Common myeloid progenitor, CD34-positive (primary cell): ENCODE data around the gene CD7.

Source experiments
- CTCF ChIA-PET: fragments of 350-600 bp; sonication (Branson Sonifier 250); formaldehyde crosslinking; loops from one replicate; lab custom pipeline; 2021; ENCODE audit warnings: antibody characterized with exemption; lab: Charles Lee
- POLR2A ChIA-PET: fragments of 350-600 bp; sonication (Branson Sonifier 250); formaldehyde crosslinking; loops from one replicate; lab custom pipeline; 2021; ENCODE audit warnings: antibody characterized with exemption; lab: Charles Lee
- DNase-seq, 3 donors: peaks; one replicate each; pipeline versions ENCODE4 v3.0.0 to v3.0.0-alpha.2; 2013
- H3K27ac ChIP-seq, 2 experiments: 1 replicate in 1 of 2; 2 replicates in 1 of 2; pipeline ENCODE4 v1.7.0; 2013; ENCODE audit warnings: inconsistent platforms in 2 of 2, low read length in 2 of 2, mild to moderate bottlenecking in 2 of 2, low read depth in 1 of 2, moderate library complexity in 1 of 2; ENCODE audit not compliant: severe bottlenecking in 2 of 2, insufficient read depth in 1 of 2, poor library complexity in 1 of 2
- H3K27me3 ChIP-seq, 5 experiments: replicated peaks in 2 of 5; 1 replicate in 3 of 5; 2 replicates in 2 of 5; pipeline versions ENCODE4 v1.6.1 to v1.7.0; 2013; ENCODE audit warnings: low read length in 4 of 5, mild to moderate bottlenecking in 2 of 5, moderate library complexity in 2 of 5, inconsistent platforms in 1 of 5; ENCODE audit not compliant: insufficient read depth in 5 of 5, control insufficient read depth in 4 of 5
- H3K36me3 ChIP-seq, 4 experiments: 1 replicate in 2 of 4; 2 replicates in 2 of 4; pipeline versions ENCODE4 v1.6.1 to v1.7.0; 2013; ENCODE audit warnings: low read length in 3 of 4, control low read depth in 1 of 4, mild to moderate bottlenecking in 1 of 4; ENCODE audit not compliant: control insufficient read depth in 4 of 4, insufficient read depth in 4 of 4
- H3K4me1 ChIP-seq, 4 experiments: 1 replicate in 3 of 4; 2 replicates in 1 of 4; pipeline versions ENCODE4 v1.6.1 to v1.7.1; 2013; ENCODE audit warnings: low read length in 3 of 4, mild to moderate bottlenecking in 3 of 4, control low read depth in 1 of 4, inconsistent platforms in 1 of 4, moderate library complexity in 1 of 4; ENCODE audit not compliant: control insufficient read depth in 4 of 4, insufficient read depth in 4 of 4; ENCODE audit errors: control extremely low read depth in 1 of 4
- H3K4me3 ChIP-seq, 7 experiments: 1 replicate in 4 of 7; 2 replicates in 3 of 7; pipeline versions ENCODE4 v1.5.1 to v1.7.0; 2013; ENCODE audit warnings: mild to moderate bottlenecking in 7 of 7, low read length in 6 of 7, moderate library complexity in 6 of 7, inconsistent platforms in 2 of 7, low read depth in 2 of 7, control low read depth in 1 of 7; ENCODE audit not compliant: insufficient read depth in 4 of 7, control insufficient read depth in 1 of 7; ENCODE audit errors: extremely low read depth in 1 of 7
- H3K9me3 ChIP-seq, 5 experiments: 1 replicate in 4 of 5; 2 replicates in 1 of 5; pipeline versions ENCODE4 v1.6.1 to v1.7.1; 2013; ENCODE audit warnings: low read length in 4 of 5, mild to moderate bottlenecking in 2 of 5, inconsistent platforms in 1 of 5, low read depth in 1 of 5, moderate library complexity in 1 of 5; ENCODE audit not compliant: control insufficient read depth in 4 of 5, insufficient read depth in 2 of 5; ENCODE audit errors: control extremely low read depth in 1 of 5
- WGBS: methylation state at CpG from one replicate; pipeline ENCODE4 v1.1.5; 2013; ENCODE audit not compliant: insufficient coverage; 5-methylcytosine and 5-hydroxymethylcytosine counted together

The CD7 gene

GRCh38 chr17:82322526-82323453, 5.4 kb upstream of the CD7 start:
- ChIA-PET CTCF (interaction anchor here (0.8 to 8.2 kb wide), 6 partner anchors 8 to 81 kb away, joined by 3 to 136 read pairs (median 6); no protein-coding TSS in a partner anchor), POLR2A (no interaction called here)
- WGBS: 94% methylated on average over 24 of the region's 28 CpGs
- Histone ChIP-seq H3K27me3 (no peaks in the 10 kb centered on the region), H3K27ac (no peak overlapping the region), H3K4me1 (peaks cover 0 to 11% (median 7%) of the 10 kb centered on the region in 4 experiments), H3K9me3 (peaks cover 0 to 3% (median 0%) of the 10 kb centered on the region in 5 experiments), H3K4me3 (no peak overlapping the region), H3K36me3 (no peaks in the 10 kb centered on the region)
- no peak for DNase-seq

GRCh38 chr17:82321947-82322466, 4.6 kb upstream of the CD7 start:
- POLR2A ChIA-PET: interaction anchor here (1.4 kb wide), 1 partner anchor 21 kb away, joined by 5 read pairs; no protein-coding TSS in a partner anchor
- no peak overlapping the region for H3K27ac ChIP-seq

GRCh38 chr17:82320956-82321927, 3.8 kb upstream of the CD7 start:
- H3K4me3 ChIP-seq: peak overlapping the region in 1 of 7 experiments; percentile 52
- ChIA-PET POLR2A (interaction anchor here (1.4 kb wide), 1 partner anchor 20 kb away, joined by 5 read pairs; no protein-coding TSS in a partner anchor), CTCF (interaction anchor here (0.7 to 8.2 kb wide), 9 partner anchors 9 to 85 kb away, joined by 3 to 136 read pairs (median 4); no protein-coding TSS in a partner anchor)
- H3K36me3 ChIP-seq: no peaks in the 10 kb centered on the region
- peaks cover 0 to 3% (median 0%) of the 10 kb centered on the region in 5 experiments for H3K9me3 ChIP-seq
- DNase-seq: peak in 2 of 3 donors; percentile 69 to 70
- no peaks in the 10 kb centered on the region for H3K27me3 ChIP-seq
- 51% methylated on average over 51 of the region's 65 CpGs for WGBS
- peaks cover 0 to 27% (median 16%) of the 10 kb centered on the region in 4 experiments for H3K4me1 ChIP-seq
- no peak overlapping the region for H3K27ac ChIP-seq

More at GRCh38 chr17:82321947-82322466, 4.6 kb upstream of the CD7 start:
- CTCF ChIA-PET: interaction anchor here (0.8 to 8.2 kb wide), 7 partner anchors 9 to 86 kb away, joined by 3 to 136 read pairs (median 8); no protein-coding TSS in a partner anchor
- no peaks in the 10 kb centered on the region for H3K36me3 ChIP-seq
- H3K4me1 ChIP-seq: peaks cover 0 to 19% (median 10%) of the 10 kb centered on the region in 4 experiments
- no peak overlapping the region for H3K4me3 ChIP-seq
- 78% methylated on average over 11 of the region's 21 CpGs for WGBS
- H3K9me3 ChIP-seq: peaks cover 0 to 3% (median 0%) of the 10 kb centered on the region in 5 experiments
- no peak for DNase-seq
- H3K27me3 ChIP-seq: no peaks in the 10 kb centered on the region

GRCh38 chr17:82320140-82320840, 2.9 kb upstream of the CD7 start:
- Histone ChIP-seq H3K36me3 (no peaks in the 10 kb centered on the region), H3K27ac (no peak overlapping the region), H3K4me1 (peaks cover 0 to 36% (median 25%) of the 10 kb centered on the region in 4 experiments), H3K9me3 (peaks cover 0 to 3% (median 0%) of the 10 kb centered on the region in 5 experiments), H3K4me3 (no peak overlapping the region), H3K27me3 (no peaks in the 10 kb centered on the region)
- DNase-seq: no peak
- ChIA-PET POLR2A (no interaction called here), CTCF (interaction anchor here (0.7 to 8.2 kb wide), 7 partner anchors 10 to 84 kb away, joined by 3 to 136 read pairs (median 3); no protein-coding TSS in a partner anchor)
- WGBS: 95% methylated on average over 22 of the region's 26 CpGs

- ChIA-PET POLR2A (no interaction called here), CTCF (interaction anchor here (0.9 to 2.6 kb wide), 2 partner anchors 17 to 84 kb away, joined by 3 to 12 read pairs; no protein-coding TSS in a partner anchor)
- 97% methylated on average over 25 of the region's 35 CpGs for WGBS
- H3K27ac ChIP-seq: no peak overlapping the region
- peaks cover 0 to 41% (median 32%) of the 10 kb centered on the region in 4 experiments for H3K4me1 ChIP-seq
- DNase-seq: no peak
- H3K4me3 ChIP-seq: no peak overlapping the region
- no peaks in the 10 kb centered on the region for H3K27me3 ChIP-seq
- no peaks in the 10 kb centered on the region for H3K36me3 ChIP-seq
- H3K9me3 ChIP-seq: peaks cover 0 to 3% (median 0%) of the 10 kb centered on the region in 5 experiments
Measured at GRCh38 chr17:82319619-82320062, 2.2 kb upstream of the CD7 start.
